HG03439 (cell line): ENCODE results near the gene LRRC25.

Experiments used
- ATAC-seq: cut with Tn5 transposase; IDR thresholded peaks from one replicate; pipeline ENCODE4 v1.9.1; 2021; ENCODE audit warnings: mild to moderate bottlenecking, moderate library complexity; ENCODE audit not compliant: unreplicated experiment

LRRC25 gene

DNA sequence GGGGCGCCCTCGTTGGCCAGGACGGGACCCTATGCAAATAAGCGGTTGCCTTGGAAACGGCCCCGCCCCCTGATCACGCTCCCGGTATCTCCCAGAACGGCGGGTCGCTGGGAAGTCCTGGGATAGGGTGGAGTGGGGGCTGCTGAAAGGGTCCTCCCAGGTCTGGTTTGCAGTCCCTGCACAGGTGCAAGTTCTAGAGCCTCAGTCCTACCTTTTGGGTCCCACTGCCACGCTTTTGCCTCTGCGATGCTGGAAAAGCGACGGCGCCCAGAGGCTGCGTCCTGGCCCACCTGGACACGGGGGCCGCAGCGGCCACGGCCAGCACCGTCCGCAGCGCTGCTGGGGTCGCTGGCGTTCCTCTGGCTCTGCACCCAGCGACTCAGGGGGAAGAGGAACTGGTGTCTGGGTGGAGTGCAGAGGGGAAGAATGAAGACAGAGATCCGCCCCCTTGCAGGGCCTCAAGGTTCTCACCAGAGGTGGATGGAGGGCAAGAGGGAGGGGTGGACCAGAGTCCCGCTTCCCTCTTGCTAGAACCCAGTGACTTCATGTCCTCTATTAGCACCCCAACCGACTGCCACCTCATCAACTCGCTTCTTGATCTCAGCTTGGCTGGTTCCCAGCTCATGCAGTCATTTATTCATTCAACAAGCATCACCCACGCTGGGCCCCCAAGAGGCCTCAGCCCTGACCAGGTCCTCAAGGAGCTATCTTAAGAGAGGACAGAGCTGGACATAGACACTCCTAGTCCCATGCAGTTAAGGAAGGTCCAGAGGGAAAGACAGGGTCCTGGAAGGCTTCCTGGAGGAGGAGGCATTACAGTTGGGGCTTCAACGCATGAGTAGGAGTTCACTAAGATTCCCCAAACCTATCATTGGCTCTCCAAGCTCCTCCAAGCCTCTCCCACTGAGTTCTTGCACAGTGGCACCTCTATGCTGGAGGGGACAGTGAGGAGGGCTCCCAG, at the start of gene LRRC25:
Gene LRRC25 (minus strand): TSS at position 381 of the 961 bp plus-strand sequence. CDS start 659 bp downstream, outside the sequence.
- peak; percentile 50 for ATAC-seq

DNA sequence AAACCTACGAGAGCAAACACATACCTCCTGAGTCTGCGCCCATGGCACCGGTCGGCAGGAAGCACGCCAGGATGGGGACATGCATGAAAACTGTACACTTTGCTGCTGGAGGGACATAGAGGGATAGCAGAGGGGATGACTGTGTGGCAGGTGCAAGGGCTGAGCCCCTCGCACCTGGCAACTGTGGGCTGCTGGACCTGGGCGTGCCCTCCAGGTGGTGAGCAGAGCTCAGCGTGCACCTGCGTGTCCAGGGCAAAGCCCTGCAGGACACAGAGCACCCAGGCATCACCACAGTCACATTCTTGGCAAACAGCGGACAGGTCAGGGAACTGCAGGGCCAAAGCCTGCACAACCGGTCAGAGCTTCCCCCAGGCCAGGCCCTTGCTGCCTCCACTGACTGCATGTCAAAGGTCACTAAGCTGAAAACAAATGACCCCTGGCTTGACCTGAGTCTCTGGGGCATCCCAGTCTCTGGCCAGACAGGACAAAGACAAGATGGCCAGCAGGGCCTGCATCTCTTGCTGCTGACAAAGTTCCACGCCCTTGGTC, 49.5 kb upstream of the LRRC25 start:
- no peak for ATAC-seq

DNA sequence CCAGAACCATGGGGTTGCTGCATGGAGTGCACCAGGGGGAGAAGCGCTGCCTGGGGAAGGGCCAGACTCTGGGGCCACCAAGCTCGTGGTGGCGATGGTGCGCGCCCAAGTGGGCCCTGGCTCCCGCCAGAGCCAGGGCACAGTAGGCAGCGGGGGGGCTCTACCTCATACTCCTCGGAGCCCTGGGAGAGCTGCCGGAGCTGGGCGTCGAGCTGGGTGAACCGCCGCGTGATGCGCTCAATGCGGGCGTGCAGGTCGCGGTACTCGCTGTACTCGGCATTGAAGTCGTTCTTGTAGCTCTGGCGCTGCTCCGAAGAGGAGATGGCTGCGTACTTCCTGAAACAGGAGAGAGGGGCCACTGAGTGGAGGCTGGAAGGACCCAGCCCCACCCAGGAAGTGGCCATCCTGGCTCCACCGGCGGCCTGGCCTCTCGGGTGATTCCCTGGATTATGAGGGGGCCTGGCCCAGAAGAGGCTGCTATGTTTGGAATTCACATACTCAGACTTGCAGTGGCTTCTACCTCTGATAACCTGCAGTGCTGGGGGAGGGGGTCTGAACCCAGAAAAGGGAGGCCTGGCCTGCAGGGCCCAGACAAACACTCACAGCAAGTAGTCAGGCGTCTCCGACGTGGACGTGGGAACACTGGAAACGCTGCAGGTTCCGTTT, 48.9 kb upstream of the LRRC25 start:
- no peak for ATAC-seq

DNA sequence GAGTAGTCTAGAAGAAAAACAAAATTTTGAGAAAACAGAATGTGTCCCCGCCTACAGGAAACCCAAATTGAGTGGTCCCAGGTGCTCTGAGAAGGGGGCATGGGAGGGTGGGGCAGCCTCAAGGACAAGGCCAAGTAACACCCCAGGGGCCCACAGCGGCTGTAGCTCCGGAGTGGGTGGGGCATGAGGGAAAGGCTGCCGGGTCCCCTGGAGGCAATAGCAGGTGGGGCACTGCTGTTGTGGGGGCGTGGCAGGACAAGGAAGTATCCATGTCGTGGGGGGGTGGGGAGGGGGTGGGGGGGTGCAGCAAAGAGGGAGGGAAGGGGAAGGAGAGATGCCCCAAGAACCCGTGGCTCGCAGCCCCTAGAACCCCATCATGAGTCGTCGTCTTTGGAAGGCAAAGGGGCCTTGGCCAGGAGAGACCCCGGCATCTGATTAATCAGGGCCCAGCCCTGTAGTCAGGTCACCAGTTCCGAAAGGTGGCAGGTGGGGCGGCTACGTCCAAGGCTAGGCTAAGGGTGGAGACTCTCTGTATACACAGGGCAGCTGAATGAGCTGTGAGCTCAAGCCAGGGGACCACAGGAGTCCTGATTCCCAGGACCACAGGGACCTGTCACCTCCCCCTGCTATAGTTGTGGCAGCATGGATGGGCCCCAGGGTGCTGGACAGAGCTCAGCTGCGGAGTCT, 48.0 kb upstream of the LRRC25 start:
- no peak for ATAC-seq

DNA sequence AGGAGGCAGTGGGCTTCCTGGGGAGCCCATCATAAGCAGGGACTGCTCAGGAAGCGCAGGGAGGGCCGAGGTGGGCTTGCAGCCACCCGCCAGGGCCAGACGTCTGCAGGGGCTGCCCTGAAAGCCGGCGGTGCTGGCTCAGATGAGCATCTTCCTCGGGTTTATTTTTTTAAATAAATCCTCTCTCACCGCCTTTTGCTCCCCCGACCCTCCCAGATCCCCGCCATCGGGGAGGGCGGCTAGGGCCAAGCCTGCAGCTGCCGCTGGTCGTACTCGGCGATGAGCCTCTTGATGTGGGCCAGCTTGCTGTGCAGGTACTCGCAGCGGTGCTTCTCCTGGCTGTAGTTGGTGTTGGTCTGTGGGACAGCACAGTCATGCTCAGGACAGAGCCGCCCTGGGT, 47.1 kb upstream of the LRRC25 start:
- ATAC-seq, result no peak

DNA sequence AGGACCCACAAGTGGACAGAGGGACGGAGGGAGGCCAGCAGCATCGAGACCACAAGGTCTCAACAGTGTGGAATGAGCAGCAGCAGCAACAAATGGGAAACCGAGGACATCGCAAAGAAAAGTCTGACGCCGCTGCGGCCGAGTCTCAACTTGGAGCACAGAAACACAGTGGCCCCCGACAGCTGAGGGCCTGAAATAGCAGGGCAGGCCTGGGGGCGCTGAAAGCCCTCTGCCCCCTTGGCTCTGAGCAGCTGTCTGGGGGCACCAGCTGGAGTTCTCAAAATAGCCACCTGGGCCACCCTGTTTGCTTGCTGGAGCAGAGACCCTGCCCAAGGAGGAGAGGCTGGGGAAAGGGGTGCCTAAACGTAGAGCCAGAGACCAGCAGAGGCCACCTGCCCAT, 46.4 kb upstream of the LRRC25 start:
- ATAC-seq, result no peak

DNA sequence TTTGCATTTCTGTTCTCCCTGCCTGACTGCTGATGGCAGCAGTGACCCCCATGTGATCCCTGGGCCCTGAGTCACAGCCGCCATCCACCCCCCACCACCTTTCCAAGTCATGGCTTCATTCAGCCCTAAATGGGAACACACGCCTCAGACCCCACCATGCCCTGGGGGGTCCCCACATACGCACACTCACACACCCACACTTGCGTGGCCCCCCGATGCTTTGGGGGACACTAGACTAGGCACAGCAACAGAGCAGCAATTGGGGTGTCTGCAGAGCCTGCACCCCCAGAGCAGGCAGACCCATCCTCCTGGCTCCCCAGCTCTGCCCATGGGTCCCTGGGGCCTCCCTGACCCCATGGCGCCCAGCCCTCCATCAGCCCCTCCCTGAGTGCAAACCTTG, 46.0 kb upstream of the LRRC25 start:
- no peak for ATAC-seq

DNA sequence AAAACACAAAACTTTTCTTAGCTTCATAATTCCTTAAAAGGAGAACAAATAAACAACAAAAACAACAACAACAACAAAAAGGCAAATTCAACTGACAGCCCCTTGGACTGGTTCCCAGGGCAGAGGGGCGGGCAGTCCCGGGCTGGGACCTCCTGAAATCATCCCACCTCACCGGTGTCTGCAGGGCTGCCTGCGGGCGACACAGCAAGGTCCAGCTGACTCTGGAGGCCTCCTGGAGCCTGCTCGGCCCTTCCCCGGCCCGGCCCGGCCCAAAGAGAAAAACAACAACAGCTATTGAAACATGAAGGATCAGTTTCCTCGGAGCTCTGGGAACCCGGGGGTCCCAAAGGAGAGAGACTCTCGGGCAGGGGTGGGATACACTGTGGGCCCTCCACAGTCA, 45.5 kb upstream of the LRRC25 start:
- no peak for ATAC-seq

DNA sequence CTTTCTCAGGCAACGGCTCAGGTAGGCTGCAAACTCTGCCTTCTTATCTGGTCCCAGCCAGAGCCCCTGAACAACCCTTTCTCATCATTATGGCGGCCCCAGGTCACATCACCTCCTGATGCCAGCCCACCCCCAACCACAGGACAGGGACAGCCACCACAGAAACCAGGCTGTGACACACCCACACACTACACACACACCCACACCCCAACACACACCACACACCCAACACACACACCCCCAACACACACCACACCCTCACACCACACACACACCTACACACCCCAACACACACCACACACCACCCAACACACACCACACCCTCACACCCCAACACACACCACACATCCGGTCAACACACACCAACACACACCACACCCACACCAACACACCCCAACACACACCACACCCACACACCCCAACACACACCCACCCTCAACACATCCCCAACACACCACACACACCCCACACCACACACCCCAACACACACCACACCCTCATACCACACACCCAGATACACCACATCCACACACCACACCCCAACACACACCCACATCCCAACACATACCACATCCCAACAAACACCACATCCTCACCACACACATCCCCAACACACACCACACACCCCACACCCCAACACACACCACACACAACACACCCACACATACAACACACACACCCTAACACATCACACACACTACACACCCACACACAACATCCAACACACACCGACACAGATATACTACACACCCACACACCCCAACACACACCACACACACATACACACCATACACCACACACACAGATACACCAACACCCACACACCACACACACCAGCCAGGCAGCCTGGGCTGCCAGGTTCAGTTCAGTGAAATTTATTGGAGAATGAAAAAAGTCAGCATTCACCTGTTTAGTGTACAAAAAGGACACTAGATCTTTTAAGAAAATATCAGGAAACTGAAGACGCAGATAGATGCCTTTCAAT, 44.7 kb upstream of the LRRC25 start:
- ATAC-seq, result no peak

DNA sequence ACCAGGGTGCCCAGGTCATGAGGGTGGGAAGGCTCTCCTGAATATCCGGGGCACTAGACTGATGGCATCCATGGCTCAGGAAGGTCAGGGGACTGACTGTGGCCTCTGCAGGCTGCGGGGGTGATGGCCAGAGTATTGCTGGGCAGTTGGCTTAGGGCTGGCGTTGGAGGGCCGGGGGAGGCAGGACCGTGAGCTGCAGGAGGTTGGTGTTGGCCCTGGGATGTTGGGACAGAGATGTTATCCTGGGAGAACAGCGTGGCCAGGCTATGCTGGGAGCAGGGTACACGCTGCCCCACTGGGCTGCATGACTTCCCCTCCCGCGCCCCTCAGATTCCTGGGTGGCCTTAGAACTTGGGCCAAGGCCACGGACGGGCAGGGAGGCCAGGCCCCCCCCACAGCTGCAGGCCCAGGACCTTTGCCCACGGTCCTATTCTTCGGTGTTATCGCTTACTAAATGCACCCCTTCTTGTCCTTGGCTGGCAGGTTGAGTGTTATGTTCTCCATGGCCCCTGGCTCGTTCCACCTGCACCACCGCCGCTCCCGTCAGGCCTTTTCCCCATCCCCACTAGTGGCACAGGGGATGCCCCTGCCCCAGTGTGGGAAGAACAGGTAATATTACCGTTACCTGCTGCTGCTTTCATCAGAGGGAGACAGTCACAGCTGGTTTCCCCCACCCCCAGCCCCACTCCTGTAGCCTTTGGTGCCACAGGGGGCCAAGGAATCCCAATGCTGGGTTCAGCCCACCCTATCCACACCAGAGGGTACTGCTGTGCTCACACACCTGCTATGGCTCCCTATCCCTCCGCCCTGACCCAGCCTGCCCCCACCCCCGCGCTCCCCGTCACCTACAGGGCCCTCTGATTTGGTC, 43.7 kb upstream of the LRRC25 start:
- no peak for ATAC-seq

DNA sequence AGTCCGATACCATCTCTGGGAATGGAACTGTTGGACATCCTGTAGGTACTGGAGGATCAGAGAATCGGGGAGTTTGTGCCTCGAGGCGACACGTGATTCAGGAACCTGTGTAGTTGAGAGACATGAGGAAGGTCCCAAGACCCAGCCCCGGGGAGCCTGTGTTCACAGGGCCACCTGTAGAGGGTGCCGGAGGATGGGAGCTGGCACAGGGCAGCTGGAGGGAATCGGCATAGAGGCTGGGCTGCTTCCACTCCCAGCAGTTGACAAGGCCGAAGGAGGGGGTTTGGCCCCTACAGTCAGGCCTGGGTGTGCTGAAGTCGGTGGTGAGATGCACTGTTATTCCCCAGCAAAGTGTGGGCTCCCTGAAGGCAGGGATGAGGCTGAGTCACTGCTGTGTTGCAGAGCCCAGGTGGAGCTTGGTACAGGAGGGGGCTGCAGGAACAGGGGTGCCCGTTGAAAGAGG, 43.0 kb upstream of the LRRC25 start:
- no peak for ATAC-seq

DNA sequence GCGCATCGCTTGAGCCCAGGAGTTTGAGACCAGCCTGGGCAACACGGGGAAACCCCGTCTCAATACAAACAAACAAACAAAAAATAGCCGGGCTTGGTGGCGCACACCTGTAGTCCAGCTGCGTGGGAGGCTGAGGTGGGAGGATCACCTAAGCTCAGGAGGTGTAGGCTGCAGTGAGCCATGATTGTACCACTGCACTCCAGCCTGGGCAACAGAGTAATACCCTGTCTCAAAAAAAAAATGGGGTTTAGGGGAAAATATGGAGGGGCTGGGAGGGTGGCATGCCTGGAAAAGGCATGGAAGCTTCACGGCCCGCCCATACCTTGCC, 42.5 kb upstream of the LRRC25 start:
- no peak for ATAC-seq

DNA sequence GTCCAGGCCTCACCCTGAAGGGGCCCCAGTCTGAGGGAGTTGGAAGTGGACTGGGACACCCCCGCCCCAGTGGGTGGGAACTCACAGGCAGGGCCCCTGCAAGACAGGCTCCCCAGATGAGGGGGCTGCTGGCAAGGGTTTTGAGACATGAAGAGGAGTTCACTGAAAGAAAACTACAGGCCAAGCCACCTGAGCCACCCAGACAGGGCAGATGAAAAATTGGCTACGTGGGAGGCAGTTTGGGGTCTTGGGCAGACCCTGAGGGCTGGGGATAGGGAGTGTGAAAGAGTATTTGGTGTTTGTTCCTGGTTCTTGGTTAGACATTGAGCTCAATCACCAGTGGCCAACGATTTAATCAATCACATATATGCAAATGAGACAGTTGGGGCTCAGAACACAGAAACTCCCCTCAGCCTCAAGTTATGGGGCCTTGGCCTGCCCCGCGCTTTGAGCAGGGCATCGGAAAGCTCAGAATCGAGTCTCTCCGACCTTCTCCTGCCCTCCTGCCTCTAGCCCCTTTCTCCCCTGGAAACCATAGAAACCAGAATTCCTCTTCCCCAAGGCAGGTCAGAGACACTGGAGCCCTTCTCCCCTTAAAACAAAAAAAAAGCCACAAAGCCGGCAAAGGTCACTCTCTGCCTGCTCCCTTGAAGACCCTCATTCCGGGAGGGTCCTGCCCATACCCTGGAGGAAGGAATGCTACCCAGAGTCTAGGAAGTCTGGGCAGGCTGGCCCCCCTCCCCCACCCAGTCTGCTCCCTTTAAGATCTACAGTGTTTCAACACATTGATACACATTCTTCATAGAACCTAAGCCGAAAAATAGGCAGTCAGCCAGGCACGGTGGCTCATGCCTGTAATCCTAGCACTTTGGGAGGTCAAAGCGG, 41.8 kb upstream of the LRRC25 start:
- ATAC-seq, result no peak

DNA sequence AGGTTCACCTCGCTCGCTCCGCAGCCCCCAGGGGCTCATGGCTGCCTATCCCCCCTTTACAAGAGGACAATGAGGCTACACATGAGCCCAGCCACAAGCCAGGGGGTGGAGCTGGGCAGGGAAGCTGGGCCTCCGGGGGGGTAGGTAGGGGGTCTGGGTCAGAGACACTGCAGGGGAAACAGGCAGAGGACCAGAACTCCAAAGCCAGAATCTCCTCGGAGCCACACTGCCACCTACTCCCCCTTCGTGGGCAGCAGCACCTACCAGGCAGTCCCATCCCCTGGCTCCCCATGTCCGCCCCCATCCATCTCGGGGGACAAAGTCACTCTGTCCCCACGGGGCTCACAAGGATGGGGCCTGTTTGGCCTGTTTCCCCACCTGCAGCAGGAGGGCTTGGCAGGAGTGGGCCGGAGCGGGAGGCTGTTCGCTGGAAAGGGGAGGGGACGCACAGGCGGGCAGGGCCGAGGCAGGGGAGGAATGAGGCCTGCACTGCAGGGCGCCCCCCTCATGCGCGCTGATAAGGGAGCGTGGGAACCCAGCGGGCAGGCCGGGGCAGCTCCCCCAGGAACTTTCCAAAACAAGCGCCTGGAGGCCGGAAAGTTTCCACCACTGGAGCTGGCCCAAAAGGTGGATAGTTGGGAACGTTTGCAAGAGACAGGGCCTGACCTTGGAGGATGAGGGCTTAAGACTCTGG, 41.1 kb upstream of the LRRC25 start:
- no peak for ATAC-seq

DNA sequence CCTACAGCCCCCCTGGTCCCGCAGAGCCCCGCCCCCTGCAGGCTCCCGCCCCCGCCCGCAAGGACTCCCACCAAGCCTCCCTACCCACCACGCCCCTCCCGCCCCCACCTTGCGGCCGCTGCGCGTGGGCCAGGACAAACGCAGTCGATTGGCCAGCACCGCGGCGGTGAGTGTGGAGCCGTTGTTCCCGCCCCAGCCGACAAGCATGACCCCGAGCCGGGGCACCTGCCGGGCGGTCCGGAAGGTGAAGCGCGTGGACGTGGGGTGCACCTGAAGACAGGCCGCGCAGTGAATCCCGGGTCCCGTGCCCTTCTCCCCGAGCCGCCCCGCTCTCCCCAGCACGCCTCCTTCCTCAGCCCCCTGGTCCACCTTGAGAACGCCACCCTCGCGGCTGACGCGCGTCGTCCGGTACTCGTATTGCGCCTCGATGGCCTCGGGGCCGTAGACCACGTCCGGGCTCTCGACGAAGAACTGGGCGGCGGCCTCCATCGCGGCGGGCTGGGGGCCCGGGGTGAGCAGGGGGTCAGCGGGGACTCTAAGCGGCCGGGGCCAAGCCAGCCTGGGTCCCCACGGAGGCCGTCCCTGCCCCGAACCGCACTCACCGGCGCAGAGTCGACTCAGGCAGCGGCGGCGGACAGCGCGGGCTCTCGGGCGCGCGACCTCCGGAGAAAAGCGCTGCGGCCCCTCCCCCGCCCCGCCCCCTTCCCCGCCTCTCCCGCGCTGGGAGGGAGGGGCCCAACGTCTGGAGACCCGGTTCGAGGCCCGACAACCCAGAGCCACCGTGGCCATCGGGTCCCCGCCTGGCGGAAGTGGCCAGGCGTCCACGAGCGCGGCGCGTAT, 40.3 kb upstream of the LRRC25 start, which contains the start of gene ISYNA1:
Gene ISYNA1 (minus strand): TSS at position 643 of the 840 bp plus-strand sequence. CDS start 154 bp downstream, at position 489.
- no peak for ATAC-seq

DNA sequence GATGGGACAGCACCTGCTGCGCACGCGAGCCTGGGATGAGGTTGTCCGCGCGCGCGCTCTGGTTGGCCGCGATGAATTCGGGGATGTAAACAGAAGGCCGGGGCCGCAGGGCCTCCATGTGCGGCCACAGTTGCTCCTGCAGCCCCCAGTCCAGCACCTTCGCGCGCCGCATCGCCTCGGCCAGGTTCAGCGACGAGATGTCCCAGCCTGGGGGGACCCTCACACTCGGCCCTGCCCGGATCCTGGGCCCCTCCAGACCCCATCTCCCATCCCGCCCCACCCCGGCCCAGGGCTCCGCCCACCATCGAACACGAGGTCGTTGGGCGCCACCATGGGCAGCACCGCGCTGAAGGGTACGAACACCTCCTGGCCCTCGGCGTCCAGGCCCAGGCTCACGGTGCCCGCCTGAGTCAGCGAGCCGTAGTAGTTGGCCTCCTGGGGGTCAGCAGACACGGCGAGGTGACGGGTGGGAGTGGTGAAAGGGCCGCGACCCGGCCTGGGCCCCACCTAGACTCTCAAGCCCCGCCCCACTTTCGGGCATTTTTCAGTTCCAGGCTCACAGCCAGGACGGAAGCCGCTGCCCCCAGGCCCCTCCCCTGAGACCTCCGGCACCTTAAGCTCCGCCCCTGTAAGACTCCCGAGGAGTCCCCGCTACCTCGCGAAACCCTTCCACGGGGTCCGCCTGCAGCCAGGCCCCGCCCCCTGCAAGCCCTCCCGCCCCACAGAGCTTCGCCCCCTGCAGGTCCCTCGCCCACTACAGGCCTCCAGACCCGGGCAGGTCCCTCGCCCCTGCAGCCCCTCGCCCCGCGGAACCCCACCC, 39.5 kb upstream of the LRRC25 start:
- ATAC-seq, result no peak
